GM21367 (cell line): Measurements from ENCODE around the gene PSTPIP2.

Source experiments
- ATAC-seq: cut with Tn5 transposase; IDR thresholded peaks from one replicate; pipeline ENCODE4 v1.9.1; 2021; ENCODE audit not compliant: unreplicated experiment

The PSTPIP2 gene

DNA sequence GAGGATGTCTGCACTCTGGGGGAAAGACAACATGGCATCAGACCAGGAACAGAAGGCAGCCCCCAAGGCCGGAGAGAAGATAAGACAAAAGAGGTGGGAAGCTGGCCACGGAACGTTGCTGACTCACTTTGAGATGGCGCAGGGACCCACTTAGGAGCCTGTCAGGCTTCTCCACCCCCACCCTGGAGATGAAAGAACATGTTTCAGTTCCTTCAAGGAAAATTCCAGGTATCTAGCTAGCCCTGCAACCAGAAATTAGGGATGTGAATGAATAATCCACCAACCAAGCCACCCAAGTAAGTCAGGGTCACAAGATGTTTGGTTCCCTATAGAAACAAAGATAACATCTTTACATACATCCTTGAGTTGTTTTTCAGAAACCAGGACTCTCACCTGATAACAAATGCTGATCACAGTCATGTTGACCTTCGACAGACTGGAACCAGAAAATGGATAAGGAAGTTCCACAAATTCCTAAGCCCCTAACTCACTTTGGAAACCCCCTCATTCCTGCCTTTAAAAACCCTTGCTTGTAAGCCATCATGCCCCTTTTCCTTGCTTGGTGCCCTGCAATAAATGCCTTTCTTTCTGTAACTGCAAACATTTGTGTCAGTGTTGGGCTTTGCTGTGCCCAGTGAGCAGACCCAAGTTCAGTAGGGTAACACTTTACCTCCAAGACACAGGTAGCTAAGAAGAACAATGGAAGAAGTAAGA lies 31.9 kb downstream of the PSTPIP2 start:
- ATAC-seq: no peak

DNA sequence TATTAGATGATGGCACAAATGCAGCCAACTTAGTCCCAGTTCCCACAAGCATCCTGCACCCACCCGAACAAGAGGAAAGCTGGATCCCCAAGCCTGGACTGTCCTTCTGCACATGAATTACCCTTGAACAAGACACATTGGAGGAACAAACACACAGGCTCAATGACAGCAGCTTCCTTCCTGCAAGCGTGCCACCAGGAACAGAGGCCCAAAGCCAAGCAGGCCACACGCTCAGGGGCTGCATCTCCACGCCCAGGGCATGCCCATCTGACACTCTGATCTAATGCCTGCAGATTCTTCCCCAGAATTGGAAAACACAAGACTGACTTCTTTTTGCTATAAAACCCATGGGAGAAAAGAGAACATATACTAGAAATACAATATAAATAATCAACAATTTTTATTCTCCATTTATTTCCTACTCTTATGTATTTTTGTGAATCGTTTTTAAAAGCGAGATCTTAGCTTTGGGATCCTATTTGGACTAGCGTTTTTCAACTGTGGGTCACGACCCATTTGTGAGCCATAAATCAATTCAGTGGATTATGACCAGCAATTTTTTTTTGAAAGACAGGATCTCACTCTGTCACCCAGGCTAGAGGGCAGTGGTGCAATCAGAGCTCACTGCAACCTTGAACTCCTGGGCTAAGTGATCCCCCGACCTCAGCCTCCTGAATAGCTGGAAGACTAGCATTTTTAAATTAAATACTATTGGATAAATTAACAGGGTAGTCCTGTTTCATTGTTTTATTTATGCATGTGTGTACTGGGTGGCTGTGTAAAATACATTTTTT lies 34.4 kb downstream of the PSTPIP2 start:
- no peak for ATAC-seq

DNA sequence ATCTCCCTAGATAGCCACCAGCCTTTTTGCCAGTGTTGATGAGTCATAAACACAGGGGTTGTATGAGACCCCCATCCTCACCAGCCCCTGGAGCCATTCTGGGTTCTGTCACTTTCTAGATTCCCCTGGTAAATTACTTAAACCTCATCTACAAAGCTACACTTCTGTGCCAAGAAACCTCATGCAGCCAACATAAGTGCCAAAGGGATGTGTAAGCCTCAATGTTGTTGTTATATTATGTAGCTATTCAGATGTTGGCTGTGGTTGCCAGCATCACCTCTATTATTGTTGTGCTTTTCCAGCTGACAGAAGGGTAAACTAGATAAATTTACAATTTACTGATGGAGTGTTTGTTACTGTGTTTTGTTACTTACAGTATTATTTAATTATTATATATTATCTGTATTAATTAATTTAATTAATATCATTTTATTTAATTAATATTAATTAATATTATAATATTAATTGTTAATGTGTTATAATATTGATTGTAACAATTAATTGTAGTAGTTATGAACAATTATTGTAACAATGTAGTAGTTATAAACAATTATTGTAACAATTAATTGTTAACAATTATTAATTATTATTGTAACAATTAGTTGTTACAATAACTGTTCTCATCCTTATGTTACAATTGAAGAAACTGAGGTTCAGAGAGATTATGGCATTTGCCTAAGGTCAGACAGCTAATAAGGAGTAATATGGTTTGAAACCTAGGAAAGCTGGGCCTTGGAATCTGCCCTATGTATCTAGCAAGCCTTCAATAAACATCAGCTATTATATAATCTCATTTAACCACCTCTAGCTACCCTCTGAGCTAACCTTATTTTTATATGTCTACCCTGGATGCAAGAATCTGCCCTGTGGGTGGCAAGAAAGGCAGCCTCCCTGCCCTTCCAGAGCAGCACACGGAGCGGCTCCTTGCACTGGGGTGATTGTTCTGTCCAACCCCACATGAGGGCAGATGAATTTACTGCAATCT lies 36.1 kb downstream of the PSTPIP2 start:
- no peak for ATAC-seq

DNA sequence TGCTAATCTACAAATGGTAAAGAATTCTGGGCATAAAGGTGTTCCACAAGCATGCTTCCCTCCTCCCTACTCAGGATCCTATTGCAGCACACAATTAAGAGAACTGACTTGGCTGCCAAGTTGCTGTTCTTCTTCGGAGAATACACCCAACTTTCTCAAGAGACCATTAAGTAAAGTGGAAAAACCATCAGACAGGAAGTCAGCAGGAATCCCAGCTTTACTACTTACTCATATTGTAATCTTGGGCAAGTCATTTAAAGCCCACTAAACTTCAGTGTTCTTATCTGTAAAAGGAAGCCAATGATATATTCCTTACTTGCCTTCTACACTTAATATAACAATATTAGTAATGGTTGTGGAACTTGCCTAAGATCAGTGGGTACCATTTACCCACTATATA lies 37.8 kb downstream of the PSTPIP2 start:
- ATAC-seq: no peak

DNA sequence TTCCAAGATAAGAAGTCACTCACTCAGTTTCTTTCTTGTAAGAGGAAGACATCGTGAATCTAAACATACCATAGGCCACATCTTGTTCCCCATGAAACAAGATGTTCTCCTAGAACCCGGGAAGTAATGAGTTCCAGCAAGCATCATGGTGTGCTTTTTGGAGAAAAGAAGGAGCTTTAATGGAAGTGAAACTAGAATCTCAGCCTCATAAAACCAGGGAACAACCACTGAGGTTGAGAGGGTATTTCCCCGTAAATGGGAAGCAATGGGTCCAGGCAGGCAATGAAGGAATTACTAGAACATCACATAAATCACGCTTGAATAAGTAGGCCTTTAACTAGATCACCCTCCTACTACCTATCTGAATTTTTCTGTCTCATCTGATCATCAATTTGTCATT lies 40.3 kb downstream of the PSTPIP2 start:
- ATAC-seq: no peak

DNA sequence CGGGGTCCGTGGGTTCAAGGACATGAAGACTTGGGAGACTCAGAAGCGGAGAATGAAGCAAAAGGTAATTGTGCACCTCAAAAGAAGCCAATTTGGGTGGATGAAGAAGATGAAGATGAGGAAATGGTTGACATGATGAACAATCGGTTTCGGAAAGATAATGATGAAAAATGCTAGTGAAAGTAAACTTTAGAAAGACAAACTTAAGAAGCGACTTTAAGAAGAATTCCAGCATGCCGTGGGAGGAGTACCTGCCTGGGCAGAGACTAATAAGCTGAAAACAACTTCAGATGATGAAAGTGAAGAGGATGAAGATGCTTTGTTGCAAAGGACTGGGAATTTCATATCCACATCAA lies 43.5 kb downstream of the PSTPIP2 start:
- no peak for ATAC-seq

DNA sequence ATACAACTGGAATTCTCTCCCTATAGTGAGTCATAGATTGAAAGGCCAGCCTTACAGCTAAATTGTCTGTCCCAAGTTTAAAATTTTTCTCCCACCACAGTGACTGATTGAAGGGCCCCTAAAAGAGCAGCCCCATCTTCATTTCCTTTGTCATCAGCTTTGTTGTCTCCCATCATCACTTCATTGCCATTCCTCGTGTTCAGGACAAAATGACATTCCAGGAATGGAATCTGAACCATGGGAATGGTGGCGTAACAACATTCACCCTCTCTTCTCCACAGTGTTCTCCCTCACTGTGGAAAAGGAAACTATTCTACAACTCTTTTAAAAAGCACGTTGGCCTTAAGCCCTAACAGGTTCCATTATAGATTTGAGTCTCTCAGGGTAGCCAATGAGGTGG lies 52.1 kb downstream of the PSTPIP2 start:
- no peak for ATAC-seq

DNA sequence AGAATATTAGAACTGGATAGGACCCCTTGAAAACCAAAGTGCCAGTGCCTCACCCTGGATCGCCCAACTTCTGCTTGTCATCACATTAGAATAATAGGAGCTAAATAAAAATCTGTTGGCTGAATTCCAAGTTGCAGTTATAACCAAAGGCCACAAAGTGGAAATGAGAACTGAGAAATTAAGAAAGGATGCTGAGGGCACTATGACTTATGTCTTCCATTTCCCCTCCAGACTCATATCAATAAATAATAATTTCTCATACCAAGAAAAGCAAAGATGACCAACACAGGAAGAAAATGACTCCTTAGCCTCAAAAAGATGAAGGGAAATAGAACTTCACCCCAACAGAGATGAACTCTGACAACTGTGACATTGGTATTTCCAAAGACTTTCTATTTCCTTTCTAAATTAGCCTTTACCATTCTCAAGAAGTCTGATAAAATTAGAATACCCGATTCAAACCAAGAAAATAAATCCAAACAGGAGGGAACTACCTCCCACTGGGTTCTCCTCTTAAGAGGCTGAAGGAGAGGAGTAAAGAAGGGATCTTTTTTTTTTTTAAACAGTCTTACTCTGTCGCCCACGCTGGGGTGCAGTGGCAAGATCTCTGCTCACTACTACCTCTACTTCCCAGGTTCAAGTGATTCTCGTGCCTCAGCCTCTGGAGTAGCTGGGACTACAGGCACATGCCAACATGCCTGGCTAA lies 58.4 kb downstream of the PSTPIP2 start:
- ATAC-seq: no peak

DNA sequence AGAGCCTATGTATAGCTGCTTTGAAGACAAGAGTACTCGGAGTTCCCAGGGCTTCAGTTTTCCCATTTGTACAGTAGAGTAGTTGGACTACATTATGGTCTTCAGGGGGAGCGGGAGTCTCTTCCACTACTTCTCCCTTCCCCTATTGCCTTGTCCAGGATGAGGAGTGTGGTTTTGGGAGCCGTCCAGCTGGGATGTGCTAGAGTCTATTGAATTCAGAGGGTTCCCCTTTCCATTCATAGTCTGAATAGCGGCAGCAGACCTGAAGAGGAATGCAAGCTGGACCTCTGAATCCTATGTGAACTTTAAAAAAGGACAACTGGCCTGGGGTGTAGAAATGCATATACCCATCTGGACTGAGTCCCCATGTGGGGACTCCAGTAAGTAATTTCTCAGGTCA lies 61.4 kb downstream of the PSTPIP2 start:
- ATAC-seq: no peak

DNA sequence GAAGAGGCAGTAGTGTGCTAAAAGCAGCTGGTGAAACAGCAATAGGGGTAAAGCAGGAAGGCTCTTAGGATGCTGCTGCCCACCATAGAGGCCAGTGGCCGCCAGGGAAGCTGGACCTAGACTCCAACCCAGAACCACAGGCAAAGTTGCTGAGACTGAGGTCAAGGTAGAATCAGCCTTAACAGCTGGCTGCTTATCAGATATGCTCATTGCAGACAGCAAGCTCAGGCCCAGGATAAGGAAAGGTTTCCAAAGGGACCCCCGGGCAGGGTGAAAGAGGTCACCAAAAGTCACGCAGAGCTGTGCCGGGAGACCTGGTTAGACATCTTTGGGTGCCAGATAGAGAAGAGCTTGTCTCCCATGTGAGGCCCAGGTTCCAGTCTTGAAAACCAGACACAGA lies 62.0 kb downstream of the PSTPIP2 start:
- ATAC-seq: no peak

DNA sequence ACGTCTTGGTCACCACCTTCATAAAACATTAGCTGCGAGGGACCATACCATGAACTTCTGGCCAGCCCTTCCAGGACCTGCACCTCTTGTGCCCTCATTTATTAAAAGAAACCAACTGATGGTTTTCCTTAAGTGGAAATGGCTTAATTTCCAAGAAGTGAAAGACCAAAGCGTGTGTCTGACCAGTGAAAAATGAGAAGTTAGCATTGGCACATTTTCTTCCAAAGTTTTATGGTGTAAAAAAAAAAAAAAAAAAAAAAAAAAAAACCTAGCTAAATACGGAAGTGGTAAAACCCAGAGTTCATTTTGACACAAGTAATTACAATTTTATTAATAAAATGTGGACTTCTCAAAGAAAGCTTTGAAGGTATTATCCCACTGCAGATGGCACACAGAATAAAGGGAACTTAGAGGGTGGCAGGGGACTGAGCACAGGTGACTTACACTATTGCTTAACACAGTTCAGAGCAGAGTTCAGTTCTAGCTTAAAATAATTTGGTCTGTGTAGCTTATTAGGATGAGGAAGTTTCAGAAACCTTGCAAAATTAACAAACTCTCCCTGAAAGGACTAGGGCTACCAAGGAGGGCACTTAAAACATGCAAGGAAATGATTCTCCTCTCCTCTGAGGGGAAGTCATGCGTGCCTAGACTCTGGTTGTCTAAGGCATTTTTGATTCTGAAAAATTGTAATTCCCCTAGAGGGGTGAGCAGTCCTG lies 62.8 kb downstream of the PSTPIP2 start:
- no peak for ATAC-seq

DNA sequence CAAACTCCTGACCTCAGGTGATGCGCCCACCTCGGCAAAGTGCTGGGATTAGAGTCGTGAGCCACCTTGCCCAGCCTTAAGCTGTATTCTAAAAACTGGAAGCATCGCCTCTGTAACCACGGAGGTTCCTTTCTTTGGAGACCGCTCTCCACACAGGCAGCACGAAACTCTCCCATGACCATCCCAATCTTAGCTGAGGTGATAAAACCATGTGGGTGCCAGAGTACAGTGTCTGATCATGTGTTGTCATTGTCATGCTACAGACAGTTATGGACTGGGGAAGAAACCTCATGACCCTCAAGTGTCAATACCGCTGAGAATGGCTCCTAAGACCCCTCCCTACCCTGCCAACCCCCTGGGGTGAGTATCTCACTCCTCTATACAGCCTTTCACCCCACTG lies 63.5 kb downstream of the PSTPIP2 start:
- ATAC-seq: no peak

DNA sequence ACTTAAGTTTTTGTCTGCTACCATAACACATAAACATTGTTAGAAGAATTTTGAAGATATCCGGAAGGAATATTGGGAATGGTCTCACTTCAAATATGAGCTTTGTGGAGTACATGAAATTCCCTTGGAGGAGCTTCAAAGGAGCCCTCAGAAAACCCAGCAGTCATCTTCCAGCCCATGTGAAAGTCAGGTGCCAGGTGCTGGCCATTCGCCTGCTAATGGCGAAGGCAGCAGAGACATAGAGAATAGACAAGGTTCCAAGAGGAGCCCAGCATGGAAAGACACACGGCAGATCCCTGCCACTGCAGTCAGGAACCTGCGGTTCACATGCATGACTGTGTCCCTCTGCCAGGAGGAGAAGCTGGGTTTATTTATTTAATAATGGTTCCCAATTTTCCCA lies 64.9 kb downstream of the PSTPIP2 start:
- no peak for ATAC-seq

DNA sequence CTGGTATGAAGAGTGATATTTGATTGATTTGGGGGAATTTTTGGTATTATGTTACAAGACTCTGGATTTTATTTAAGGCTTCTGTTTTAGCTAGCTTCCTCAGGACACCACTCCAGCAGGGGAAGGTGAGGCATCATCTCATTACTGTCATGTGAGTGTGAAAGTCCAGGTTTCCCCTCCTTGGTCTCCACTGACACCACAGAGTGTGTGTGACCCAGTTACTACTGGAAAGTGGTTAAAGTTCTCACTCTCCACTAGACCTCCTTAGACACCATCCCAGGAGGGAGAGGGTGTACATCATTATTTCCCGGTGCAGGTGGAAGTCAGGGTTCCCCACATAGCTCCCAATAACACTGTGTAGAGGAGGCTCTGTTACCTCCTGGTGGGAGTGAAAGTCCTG lies 69.1 kb downstream of the PSTPIP2 start:
- no peak for ATAC-seq

DNA sequence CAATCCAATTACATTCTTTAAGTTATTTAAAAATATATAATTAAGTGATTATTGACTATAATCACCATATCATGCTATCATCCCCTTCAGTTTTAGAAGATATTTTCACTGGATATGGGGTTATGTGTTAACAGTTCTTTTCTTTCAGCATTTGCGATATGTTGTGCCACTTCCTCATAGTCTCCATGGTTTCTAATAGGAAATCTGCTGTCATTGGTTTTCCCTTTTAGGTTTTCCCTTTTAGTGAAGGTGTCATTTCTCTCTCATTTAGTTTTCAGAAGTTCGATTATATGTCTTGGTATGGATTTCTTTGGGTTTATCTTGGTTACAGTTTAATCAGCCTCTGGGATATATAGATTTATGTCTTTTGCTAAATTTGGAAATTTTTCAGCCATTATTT lies 70.2 kb downstream of the PSTPIP2 start:
- ATAC-seq: no peak

DNA sequence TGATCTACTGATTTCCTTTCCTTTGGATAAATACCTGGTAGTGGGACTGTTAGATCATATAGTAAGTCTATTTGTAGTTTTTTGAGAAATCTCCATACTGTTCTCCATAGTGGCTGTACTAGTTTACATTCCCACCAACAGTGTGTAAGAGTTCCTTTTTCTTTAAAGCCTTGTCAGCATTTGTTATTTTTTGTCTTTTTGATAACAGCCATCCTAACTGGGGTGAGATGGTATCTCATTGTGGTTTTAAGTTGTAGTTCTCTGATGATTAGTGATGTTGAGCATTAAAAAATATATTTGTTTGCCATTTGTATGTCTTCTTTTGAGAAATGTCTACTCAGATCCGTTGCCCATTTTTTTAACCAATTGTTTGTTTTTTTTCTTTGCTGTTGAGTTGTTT lies 71.0 kb downstream of the PSTPIP2 start:
- ATAC-seq: no peak

DNA sequence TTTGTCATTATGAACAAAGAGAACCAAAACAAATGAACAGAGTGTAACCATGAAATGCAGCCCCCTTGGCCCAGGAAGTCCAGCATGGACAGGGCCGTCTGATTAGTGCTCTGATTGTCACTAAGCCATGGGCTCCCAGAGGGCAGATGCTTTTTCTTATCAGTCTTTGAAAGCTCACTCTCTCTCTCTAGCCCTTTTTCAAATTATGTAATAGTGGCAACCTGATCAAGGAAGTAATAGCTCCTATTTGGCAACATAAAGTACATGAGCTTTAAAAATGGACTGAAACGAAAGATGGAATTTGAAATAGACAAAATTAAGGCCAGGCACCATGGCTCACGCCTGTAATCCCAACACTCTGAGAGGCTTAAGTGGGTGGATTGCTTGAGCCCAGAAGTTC lies 72.5 kb downstream of the PSTPIP2 start:
- ATAC-seq: no peak

DNA sequence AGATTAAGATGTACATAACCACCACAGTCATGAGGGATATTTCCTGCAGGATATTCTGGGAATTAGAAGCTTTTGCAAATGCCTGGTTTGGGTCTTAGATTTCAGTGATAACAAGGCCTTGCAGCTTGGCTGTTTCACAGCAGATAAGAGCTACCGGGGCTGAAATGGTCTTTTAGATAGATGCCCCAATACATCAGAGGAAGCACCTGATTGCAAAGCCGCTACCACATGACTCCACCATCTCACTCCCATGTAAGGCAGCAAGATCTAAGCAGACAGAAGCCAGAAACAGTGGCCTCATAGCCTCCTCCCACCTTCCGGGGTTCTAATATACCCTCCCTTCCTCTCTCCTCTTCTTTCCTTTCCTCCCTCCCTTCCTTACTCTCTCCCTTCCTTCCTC lies 73.8 kb downstream of the PSTPIP2 start:
- no peak for ATAC-seq

DNA sequence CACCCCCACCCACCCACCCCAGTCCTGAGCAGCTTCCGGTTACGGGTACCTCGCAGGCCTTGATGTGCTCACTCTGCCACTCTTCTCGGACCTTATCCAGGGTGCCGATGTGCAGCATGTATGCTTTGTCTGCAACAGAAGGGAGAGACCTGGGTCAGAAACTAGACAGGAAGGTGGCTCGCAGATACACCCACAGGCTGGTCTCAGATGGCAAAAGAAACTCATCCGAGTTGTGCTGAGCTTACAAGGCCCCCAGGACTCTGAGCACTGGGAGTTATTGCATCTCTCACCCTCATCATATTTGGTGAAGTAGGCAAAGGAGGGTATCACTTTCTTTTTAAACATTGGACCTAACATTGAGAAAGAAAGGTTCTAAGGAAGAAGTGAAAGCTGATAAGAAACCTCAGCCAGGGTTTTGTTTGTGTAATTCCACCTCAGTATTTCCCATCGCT lies 74.3 kb downstream of the PSTPIP2 start:
- no peak for ATAC-seq

DNA sequence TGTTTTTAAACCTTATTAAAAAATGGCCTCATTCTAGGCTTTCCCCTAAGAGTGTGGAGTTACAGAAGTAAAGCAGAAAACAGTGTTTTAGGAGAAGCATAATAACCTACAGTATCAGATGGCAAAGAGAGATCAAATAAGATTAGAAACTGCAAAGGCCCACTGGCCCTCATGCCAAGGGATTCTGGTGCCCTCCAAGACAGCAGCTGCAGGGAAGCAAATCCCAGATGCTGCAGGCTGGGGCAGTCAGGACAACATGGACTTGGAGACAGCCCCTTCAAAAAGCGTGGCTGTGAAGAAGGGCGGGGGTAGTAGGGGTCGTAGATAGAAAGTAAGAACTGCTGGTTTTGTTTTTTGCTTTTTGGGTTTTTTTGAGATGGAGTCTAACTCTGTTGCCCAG lies 76.6 kb downstream of the PSTPIP2 start:
- no peak for ATAC-seq
